Glutamatergic neuron (in vitro differentiated cells): ENCODE measurements around the gene OR2A7. TPM values are rescaled to one million over a fixed set of nuclear protein-coding genes. Genes with fewer than 3 reads are reported as not detected.
"Not testable (repeated sequence)": the region's sequence is repeated elsewhere in the genome, so short reads cannot be mapped to it uniquely, and the experiment has no call there.

Source experiments
- DNase-seq: peaks from one replicate; pipeline ENCODE4 v3.0.0; 2022
- H3K27ac Mint-ChIP-seq: one replicate; pipeline ENCODE4 v1.8.0; 2020; ENCODE audit warnings: mild to moderate bottlenecking, mixed read lengths, inconsistent platforms; ENCODE audit not compliant: unreplicated experiment
- H3K27me3 Mint-ChIP-seq: one replicate; pipeline ENCODE4 v1.8.0; 2020; ENCODE audit warnings: mild to moderate bottlenecking, moderate library complexity, mixed read lengths, inconsistent platforms; ENCODE audit not compliant: unreplicated experiment
- H3K36me3 Mint-ChIP-seq: one replicate; pipeline ENCODE4 v1.8.0; 2020; ENCODE audit warnings: mild to moderate bottlenecking, mixed read lengths, inconsistent platforms; ENCODE audit not compliant: unreplicated experiment
- H3K4me1 Mint-ChIP-seq: one replicate; pipeline ENCODE4 v1.8.0; 2020; ENCODE audit warnings: mild to moderate bottlenecking, low read depth, mixed read lengths, inconsistent platforms; ENCODE audit not compliant: unreplicated experiment
- H3K4me3 Mint-ChIP-seq: one replicate; pipeline ENCODE4 v1.8.0; 2020; ENCODE audit warnings: mild to moderate bottlenecking, mixed read lengths, inconsistent platforms; ENCODE audit not compliant: unreplicated experiment
- H3K9me3 Mint-ChIP-seq: one replicate; pipeline ENCODE4 v1.8.0; 2020; ENCODE audit warnings: mild to moderate bottlenecking, moderate library complexity, mixed read lengths, inconsistent platforms; ENCODE audit not compliant: unreplicated experiment
- total RNA-seq: library from RNA; stranded (reverse); fragmentation: NEBNext Ultra II Directional; extraction: Animal tissue kit (Norgen Biotek cat#: 25700); gene quantifications from one replicate; pipeline ENCODE4 v1.2.1, GENCODE V29; 2021; ENCODE audit not compliant: unreplicated experiment
- TF ChIP-seq, protein P1 (sequence below): fragments of 200-600 bp; sonication (generic); IDR thresholded peaks from one replicate; pipeline ENCODE4 v1.5.0; 2021; ENCODE audit not compliant: partially characterized antibody, unreplicated experiment

Gene OR2A7
- total RNA-seq, 1 donor from 2014 or later, result 0.22 TPM

DNA sequence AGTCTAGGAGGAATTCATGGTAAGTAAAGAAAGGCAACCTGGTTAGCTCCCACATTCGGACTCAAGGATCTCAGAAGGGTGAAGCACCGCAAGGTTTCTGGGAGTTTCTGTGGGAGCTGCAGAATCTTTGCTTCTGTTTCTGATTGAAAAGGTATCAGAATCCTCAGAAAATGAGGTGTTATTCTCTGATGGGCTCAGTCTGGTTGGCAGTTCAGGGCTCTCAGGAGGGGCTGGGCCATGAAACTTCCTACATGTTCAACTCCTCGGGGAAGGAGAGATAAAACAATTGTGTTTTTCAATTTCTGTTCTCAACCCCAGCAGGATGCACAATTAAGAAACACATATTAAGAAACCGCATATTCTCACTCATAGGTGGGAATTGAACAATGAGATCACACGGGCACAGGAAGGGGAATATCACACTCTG, 9.1 kb downstream of the OR2A7 start:
- no peak overlapping the region for H3K4me3 Mint-ChIP-seq
- TF ChIP-seq, protein P1, sequence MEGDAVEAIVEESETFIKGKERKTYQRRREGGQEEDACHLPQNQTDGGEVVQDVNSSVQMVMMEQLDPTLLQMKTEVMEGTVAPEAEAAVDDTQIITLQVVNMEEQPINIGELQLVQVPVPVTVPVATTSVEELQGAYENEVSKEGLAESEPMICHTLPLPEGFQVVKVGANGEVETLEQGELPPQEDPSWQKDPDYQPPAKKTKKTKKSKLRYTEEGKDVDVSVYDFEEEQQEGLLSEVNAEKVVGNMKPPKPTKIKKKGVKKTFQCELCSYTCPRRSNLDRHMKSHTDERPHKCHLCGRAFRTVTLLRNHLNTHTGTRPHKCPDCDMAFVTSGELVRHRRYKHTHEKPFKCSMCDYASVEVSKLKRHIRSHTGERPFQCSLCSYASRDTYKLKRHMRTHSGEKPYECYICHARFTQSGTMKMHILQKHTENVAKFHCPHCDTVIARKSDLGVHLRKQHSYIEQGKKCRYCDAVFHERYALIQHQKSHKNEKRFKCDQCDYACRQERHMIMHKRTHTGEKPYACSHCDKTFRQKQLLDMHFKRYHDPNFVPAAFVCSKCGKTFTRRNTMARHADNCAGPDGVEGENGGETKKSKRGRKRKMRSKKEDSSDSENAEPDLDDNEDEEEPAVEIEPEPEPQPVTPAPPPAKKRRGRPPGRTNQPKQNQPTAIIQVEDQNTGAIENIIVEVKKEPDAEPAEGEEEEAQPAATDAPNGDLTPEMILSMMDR, result no peak
- no peaks in the 10 kb centered on the region for H3K36me3 Mint-ChIP-seq
- no peak overlapping the region for H3K27ac Mint-ChIP-seq
- peaks cover 4% of the 10 kb centered on the region for H3K4me1 Mint-ChIP-seq
- H3K9me3 Mint-ChIP-seq, result no peaks in the 10 kb centered on the region
- no peak for DNase-seq
- no peaks in the 10 kb centered on the region for H3K27me3 Mint-ChIP-seq

DNA sequence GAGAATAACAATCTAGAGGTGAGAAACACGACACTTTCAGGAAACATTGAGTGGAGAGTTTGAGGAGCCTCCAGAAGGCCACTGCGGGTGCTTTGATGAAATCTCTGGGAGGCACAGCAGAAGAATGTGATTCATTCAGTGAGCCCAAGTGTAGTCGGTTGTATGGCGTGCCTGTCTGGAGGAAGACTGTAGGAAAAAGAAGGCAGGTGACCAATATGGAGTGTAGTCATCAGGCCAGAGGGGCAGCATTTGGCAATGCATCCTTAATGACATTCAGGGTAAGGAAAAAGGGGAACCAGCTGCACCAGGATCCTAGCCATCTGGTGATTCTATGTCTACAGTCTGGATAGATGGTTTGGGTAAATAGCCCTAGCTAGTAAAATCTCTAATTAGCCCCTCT, 12.3 kb downstream of the OR2A7 start:
- not testable (repeated sequence) for H3K27ac Mint-ChIP-seq, H3K4me3 Mint-ChIP-seq, H3K4me1 Mint-ChIP-seq, DNase-seq, H3K36me3 Mint-ChIP-seq, H3K27me3 Mint-ChIP-seq, H3K9me3 Mint-ChIP-seq

DNA sequence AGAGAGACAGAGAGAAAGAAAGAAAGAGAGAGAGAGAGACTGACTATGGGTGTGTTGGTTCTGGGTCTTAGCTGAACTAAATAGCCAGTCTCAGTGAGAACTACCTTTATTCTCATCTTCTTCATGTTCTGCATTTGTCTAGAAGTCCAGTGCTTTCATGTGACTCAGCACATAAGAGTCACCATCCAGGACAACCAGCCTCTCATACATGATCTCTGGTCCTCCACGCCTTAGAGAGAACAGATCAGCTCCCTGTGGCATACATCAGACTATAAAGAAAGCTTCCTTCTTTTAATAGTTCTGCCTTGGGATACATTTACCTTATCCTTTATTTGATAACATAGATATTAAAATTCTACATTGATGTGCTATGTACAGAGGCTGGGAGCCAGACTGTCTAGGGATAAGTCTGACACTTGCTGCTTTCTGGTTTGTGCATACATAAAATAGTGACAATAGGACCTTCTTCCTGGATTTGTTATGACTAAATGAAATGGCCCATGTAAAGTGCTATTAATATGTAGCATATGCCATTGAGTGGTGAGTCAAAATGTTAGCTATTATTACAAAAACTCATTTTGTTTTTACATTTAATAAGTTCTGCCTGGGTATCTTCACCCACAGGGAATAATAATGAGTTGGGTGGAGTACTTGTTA, 16.8 kb downstream of the OR2A7 start:
- not testable (repeated sequence) for H3K4me1 Mint-ChIP-seq, H3K4me3 Mint-ChIP-seq, H3K9me3 Mint-ChIP-seq, H3K27ac Mint-ChIP-seq, H3K27me3 Mint-ChIP-seq, H3K36me3 Mint-ChIP-seq, DNase-seq

DNA sequence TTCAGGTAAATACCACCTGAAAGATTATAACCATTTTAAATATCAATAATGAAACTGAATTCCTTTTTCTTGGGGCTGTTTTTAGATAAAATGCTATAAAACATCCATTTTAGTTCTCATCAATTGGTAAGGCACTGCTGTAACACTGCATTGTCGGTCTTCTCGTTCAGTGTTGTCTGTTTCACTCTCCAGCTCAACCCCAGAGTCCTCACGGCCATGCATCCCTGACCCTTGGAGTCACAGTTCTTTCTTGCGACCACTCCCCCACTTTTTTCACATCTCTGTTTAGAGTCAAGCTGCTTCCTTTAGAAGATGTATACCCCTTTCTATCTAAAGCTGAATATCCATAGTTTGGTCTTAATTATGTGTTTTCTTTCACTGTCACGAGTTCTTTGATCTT, 17.6 kb downstream of the OR2A7 start:
- DNase-seq, H3K4me3 Mint-ChIP-seq, H3K27ac Mint-ChIP-seq, H3K36me3 Mint-ChIP-seq, H3K4me1 Mint-ChIP-seq, H3K27me3 Mint-ChIP-seq, H3K9me3 Mint-ChIP-seq: not testable (repeated sequence)

DNA sequence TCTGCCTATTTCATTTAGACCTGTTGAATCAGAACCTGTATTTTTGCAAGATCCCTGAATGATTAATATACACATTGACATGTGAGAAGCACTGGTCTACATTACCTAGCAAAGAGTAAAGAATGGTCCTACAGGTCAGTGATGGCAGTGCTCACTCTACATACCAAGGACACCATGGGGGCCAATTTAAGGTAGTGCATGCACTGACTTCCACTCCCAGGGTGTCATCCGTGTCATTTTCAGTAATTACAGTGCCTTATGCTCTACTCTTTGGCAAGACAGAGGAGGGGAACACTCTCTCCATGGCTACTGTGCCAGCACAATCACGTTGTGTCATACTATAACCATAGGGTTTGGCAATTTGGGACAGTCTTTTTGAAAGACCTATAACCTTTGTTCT, 19.2 kb downstream of the OR2A7 start:
- H3K36me3 Mint-ChIP-seq, H3K9me3 Mint-ChIP-seq, H3K27me3 Mint-ChIP-seq, H3K27ac Mint-ChIP-seq, H3K4me3 Mint-ChIP-seq, DNase-seq, H3K4me1 Mint-ChIP-seq: not testable (repeated sequence)

DNA sequence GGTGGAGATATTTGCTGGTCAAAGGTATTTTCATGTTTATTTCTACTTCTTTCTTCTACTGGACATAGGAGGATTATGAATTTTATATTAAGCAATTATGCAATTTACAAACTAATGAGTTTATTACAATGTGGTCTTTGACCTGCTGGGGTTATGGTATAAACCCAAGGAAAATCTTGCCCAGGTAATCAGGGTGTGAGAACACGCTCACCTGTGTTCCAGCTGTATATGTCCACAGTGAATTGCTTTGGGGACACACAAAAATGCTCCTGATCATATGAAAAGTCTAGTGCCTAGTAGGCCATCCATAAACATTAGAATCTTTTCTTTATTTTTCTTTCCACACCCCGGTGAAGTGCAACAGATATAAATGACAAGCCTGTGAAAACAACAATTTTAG, 25.2 kb downstream of the OR2A7 start, which contains the start of gene OR2A42:
OR2A42 (minus strand) TSS at position 241 of the 400 bp plus-strand sequence. CDS start 6,762 bp downstream, outside the sequence.
- not testable (repeated sequence) for H3K27me3 Mint-ChIP-seq, H3K4me3 Mint-ChIP-seq, H3K4me1 Mint-ChIP-seq, H3K36me3 Mint-ChIP-seq, H3K9me3 Mint-ChIP-seq, H3K27ac Mint-ChIP-seq, DNase-seq

DNA sequence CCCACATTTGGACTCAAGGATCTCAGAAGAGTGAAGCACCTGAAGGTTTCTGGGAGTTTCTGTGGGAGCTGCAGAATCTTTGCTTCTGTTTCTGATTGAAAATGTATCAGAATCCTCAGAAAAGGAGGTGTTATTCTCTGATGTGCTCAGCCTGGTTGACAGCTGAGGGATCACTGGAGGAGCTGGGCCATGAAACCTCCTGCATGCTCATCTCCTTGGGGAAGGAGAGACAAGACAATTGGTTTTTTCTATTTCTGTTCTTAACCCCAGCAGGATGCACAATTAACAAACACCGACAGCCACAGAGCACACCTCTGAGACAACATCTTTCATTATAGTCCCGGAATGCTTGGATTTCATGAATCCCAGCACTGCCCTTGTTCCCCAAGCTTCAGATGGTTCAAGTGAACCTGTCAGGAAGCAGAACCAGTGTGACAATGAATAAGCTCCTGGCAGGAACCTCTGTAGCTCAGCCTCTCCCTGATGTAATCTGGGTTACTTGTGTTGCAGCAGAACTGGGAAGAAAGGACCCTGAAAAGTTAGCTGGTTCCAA, 26.0 kb downstream of the OR2A7 start:
- DNase-seq, H3K4me3 Mint-ChIP-seq, H3K27ac Mint-ChIP-seq, H3K9me3 Mint-ChIP-seq, H3K36me3 Mint-ChIP-seq, H3K27me3 Mint-ChIP-seq, H3K4me1 Mint-ChIP-seq: not testable (repeated sequence)

DNA sequence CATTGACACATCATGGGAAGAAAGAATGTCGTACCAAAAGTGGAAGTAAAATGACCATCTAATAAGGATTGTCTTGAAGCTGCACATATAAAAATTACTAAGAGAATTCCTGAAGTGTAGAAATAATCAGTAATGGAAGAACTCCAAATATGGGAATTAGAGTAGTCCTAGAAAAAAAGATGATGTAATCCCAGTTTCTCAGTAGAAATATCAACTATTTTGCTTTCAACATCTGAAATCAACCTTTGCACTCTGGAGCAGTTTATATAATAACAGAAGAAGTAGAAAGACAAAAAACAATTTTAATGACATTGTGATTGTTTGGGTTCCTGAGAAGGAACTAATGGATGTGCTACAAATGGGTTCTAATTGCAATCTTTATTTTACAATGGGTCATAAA, 31.6 kb downstream of the OR2A7 start:
- H3K9me3 Mint-ChIP-seq, H3K27me3 Mint-ChIP-seq, DNase-seq, H3K27ac Mint-ChIP-seq, H3K4me1 Mint-ChIP-seq, H3K36me3 Mint-ChIP-seq, H3K4me3 Mint-ChIP-seq: not testable (repeated sequence)

DNA sequence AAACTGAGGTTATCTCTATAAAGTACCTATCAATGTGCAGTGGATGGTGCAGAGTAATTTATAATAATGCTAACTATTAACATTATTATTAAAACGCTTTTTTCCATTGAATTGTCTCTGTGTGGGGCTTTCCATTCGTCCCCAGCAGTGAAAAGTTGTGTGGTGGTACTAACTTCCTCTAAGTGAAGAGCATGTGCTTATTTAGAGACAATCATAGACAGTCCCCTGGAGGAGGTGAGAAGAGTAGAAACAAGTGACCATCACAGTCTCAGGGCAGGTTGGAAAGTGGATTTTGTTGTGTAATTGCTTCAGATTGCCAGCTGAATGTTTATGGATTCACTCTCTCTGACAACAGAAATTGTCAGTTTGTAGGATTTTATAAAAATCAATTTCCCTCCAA, 33.6 kb downstream of the OR2A7 start:
- not testable (repeated sequence) for H3K9me3 Mint-ChIP-seq, H3K36me3 Mint-ChIP-seq, H3K4me3 Mint-ChIP-seq, H3K27ac Mint-ChIP-seq, DNase-seq, H3K4me1 Mint-ChIP-seq, H3K27me3 Mint-ChIP-seq

DNA sequence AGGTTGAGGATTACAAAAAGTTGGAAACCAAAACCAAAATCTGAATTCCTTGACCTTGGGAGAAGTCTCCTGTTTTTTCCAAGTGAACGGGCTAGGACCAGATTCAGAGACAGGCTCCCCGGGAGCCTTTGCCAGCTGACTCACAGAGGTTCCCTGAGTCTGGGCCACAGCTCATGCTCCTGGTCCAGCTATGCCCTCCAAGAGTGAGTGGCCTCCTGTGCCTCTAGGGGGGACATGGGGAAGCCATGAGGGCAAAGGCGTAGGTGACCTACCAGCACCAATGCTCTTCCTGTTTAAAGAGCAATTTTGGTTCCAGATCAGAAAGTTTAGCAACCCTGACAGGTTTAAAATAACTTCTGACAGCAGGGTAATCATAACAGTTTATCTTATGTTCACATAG, 35.8 kb downstream of the OR2A7 start:
- not testable (repeated sequence) for H3K27ac Mint-ChIP-seq, H3K4me3 Mint-ChIP-seq, H3K27me3 Mint-ChIP-seq, H3K9me3 Mint-ChIP-seq, H3K36me3 Mint-ChIP-seq, DNase-seq, H3K4me1 Mint-ChIP-seq

DNA sequence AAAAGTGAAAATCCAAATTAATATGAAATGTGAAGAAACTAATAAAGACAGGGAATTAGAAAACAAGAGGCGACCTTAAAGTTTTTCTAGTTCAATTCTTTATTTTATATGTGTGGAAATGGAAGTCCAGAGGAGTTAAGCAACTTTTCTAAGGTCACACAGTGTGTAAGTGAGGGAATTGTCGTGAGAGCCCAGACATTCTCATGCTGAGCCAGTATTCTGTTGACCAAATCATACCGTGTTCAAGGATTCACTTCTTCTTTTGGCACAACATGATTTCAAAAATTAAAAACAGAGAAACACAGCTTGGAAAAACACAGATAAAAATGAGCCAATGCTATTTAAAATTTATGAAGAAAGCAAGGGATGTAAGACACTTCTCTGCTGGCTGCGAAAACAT, 37.7 kb downstream of the OR2A7 start:
- not testable (repeated sequence) for H3K27ac Mint-ChIP-seq, DNase-seq, H3K27me3 Mint-ChIP-seq, H3K4me1 Mint-ChIP-seq, H3K36me3 Mint-ChIP-seq, H3K9me3 Mint-ChIP-seq, H3K4me3 Mint-ChIP-seq

DNA sequence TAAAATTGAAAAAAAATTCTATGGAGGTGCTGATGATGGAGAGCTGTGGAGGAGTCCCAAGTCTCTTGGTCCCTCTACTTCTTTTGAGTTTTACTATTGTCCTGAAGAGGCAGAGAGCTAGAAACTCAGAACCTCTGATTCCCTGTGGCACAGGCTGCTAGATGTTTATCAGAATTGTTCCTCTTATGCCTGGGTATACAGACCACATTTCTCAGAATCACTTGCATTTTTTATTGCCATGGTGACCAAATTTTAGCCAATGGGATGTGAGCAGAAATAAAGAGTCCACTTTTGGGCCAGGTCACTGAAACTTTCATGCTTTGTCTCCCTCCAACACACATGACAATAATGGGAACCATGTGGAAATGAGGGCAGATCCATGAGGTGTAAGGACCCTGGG, 40.9 kb downstream of the OR2A7 start:
- not testable (repeated sequence) for H3K27ac Mint-ChIP-seq, H3K36me3 Mint-ChIP-seq, H3K27me3 Mint-ChIP-seq, DNase-seq, H3K9me3 Mint-ChIP-seq, H3K4me3 Mint-ChIP-seq, H3K4me1 Mint-ChIP-seq
